NCI-H748 treated with DMSO at 0.1 percent for 48 hours (cell line): Measurements from ENCODE around the gene ZNF215.
"Not testable (repeated sequence)": the region's sequence is repeated elsewhere in the genome, so short reads cannot be mapped to it uniquely, and the experiment has no call there.

ENCODE experiments used
- DNase-seq: peaks from one replicate; lab custom pipeline; 2025; lab: John Stamatoyannopoulos, UW

The ZNF215 gene

GRCh38 chr11:6941970-6942369 is 15.7 kb downstream of the ZNF215 start:
- DNase-seq = no peak

GRCh38 chr11:6943131-6943530 is 16.9 kb downstream of the ZNF215 start:
- no peak for DNase-seq

- not testable (repeated sequence) for DNase-seq
Measured at GRCh38 chr11:6954248-6954647, 28.0 kb downstream of the ZNF215 start.

- DNase-seq = no peak
Measured at GRCh38 chr11:6962141-6962540, 35.9 kb downstream of the ZNF215 start.

GRCh38 chr11:6962673-6963072 is 36.4 kb downstream of the ZNF215 start:
- DNase-seq = no peak

- no peak for DNase-seq
Measured at GRCh38 chr11:6968816-6969215, 42.6 kb downstream of the ZNF215 start.

- not testable (repeated sequence) for DNase-seq
Measured at GRCh38 chr11:6969854-6970253, 43.6 kb downstream of the ZNF215 start.

GRCh38 chr11:6979365-6979764 is 53.1 kb downstream of the ZNF215 start:
- DNase-seq = no peak

GRCh38 chr11:6986487-6986886 is 60.3 kb downstream of the ZNF215 start:
- DNase-seq = no peak

GRCh38 chr11:6988506-6988905 is 62.3 kb downstream of the ZNF215 start:
- no peak for DNase-seq

GRCh38 chr11:6991227-6991626 is 65.0 kb downstream of the ZNF215 start:
- DNase-seq = no peak

- no peak for DNase-seq
Measured at GRCh38 chr11:6992026-6992425, 65.8 kb downstream of the ZNF215 start.

GRCh38 chr11:6992457-6993417 is 66.5 kb downstream of the ZNF215 start:
- DNase-seq = no peak

GRCh38 chr11:6995703-6996102 is 69.5 kb downstream of the ZNF215 start:
- no peak for DNase-seq

GRCh38 chr11:7004482-7004881 is 78.3 kb downstream of the ZNF215 start:
- DNase-seq = no peak
